ES-I3 (cell line): ENCODE measurements around the gene ASPSCR1.

Source experiments
- H3K36me3 ChIP-seq: 2 replicates; pipeline ENCODE4 v1.6.1; 2013; ENCODE audit warnings: mild to moderate bottlenecking, low read length, control low read depth, moderate library complexity; ENCODE audit not compliant: insufficient read depth
- H3K4me1 ChIP-seq: 2 replicates; pipeline ENCODE4 v1.6.1; 2013; ENCODE audit warnings: mild to moderate bottlenecking, control low read depth, low read length; ENCODE audit not compliant: insufficient read depth
- H3K9ac ChIP-seq: 2 replicates; pipeline ENCODE4 v1.6.1; 2013; ENCODE audit warnings: low read depth, mild to moderate bottlenecking, low read length, moderate library complexity
- H3K9me3 ChIP-seq: 2 replicates; pipeline ENCODE4 v1.6.1; 2013; ENCODE audit warnings: mild to moderate bottlenecking, low read length, moderate library complexity; ENCODE audit not compliant: control insufficient read depth, insufficient read depth

Gene ASPSCR1, protein sequence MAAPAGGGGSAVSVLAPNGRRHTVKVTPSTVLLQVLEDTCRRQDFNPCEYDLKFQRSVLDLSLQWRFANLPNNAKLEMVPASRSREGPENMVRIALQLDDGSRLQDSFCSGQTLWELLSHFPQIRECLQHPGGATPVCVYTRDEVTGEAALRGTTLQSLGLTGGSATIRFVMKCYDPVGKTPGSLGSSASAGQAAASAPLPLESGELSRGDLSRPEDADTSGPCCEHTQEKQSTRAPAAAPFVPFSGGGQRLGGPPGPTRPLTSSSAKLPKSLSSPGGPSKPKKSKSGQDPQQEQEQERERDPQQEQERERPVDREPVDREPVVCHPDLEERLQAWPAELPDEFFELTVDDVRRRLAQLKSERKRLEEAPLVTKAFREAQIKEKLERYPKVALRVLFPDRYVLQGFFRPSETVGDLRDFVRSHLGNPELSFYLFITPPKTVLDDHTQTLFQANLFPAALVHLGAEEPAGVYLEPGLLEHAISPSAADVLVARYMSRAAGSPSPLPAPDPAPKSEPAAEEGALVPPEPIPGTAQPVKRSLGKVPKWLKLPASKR

DNA sequence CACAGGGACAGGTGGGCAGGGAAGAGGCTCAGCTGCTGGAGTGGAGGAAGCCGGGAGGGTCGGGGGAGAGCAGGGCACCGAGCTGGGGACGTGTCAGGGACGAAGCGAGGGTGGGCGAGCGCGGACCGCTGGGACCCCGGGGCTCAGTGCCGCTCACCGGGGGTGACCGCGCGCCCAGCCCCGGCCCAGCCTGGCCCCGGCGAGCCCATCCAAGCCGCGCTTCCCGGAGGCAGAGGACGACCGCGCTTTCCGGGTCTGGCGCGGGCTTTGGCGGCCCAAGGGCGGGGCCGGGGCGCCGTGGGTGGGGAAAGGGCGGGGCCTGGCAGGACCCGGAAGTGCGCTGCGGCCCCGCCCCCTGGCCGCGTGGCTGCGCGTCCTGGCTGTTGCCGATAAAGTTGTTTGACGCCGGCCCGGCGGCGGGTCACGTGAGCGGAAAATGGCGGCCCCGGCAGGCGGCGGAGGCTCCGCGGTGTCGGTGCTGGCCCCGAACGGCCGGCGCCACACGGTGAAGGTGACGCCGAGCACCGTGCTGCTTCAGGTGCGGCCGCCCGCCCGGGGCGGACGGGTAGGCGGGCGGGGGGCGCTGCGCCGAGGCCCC lies at the start of gene ASPSCR1:
TSS of gene ASPSCR1 (plus strand) at position 419 of the 598 bp plus-strand sequence. CDS start at position 437, 18 bp downstream.
- H3K4me1 ChIP-seq, result no peaks in the 10 kb centered on the region; the same call in 1 of the 2 replicates
- H3K36me3 ChIP-seq, result no peaks in the 10 kb centered on the region
- 0 out of 2 replicates have a peak, but pooled peaks cover 2% of the 10 kb centered on the region for H3K9me3 ChIP-seq
- peak within 1 kb of the TSS; percentile 75 for H3K9ac ChIP-seq

DNA sequence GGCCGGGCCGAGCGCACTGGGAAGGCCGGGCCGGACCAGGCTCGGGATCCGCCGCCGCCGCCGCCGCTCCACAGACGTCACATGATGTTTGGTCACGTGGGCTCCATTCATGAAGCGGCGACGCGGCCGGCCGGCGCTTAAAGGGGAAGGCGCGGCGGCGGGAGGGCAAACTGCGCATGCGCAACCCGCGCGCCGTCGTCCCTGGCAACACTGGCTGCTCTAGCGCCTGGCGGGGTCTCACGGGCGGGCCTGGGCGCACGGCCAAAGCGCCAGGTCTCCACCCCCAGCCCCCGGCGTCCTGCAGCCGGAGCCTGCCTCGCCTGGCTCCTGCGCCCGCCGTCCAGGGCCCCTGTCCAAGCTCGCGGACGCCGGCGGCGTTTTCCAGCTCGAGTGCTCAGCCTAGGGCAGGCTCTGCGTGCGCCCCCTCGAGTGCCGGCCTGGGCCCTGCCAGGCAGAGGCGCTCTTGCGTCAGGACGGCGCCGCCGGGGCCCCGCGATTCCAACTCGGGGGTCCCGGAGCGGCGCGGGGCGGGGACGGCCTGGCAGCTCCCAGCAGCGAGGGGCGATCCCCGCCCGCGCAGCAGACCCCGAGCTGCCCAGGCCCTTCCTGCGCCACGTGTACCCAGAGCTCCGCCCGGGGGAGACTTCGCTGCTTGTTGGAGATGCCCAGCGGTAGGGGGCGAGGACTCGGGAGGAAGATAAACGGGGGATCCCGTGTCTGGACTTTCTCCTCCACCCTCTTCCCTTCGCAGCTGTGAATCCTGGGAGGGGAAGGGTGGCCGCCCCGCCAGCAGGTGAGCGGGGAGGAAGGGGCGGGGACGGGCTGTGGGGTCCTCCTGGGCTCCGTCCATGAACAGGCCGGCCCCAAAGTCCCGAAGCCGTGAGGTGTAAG lies 49.5 kb upstream of the ASPSCR1 start, which contains the start of gene MAFG:
TSS of gene MAFG (minus strand) at position 83 of the 891 bp plus-strand sequence. CDS start 4,550 bp downstream, outside the sequence.
- no peaks in the 10 kb centered on the region for H3K36me3 ChIP-seq
- H3K4me1 ChIP-seq, result peaks cover 24% of the 10 kb centered on the region; the same call in 1 of the 2 replicates
- peak within 1 kb of the TSS; percentile 78 for H3K9ac ChIP-seq
- no peaks in the 10 kb centered on the region for H3K9me3 ChIP-seq

DNA sequence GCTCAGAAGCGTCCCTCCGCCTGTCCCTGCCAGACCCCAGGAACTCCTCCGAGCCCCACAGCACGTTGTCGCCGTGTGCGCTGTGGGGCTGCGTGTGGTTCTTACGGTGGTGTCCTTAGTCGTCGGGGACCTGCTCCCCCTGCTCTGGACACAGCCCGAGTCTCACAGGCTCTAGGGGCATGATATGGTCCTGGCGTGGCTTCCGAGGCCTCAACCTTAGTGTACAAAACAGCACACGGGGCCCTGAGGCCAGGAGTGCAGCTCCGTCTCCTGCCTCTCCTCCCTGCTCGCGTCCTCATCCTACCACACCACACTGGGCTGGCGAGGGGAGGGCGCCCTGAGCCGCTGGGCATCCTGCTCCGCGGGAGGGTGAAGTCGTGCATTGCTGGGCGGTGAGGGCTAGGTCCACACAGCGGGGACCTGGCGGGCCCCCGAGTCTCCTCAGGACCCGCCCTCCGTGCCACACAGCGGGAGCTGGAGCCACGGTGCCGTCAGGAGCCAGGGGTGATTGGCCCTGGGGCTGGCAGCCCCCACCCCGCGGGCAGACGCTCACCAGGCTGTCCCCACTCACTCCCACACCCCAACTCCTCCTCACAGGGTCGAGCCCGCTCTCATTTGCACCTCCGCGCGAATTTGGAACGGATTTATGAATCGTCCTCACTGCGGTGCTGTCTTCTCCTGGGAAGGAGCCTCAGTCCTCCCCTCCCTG lies 48.7 kb upstream of the ASPSCR1 start:
- Histone ChIP-seq H3K36me3 (no peaks in the 10 kb centered on the region), H3K9ac (peak overlapping the region; percentile 78), H3K9me3 (no peaks in the 10 kb centered on the region), H3K4me1 (peaks cover 21% of the 10 kb centered on the region; the same call in 1 of the 2 replicates)

DNA sequence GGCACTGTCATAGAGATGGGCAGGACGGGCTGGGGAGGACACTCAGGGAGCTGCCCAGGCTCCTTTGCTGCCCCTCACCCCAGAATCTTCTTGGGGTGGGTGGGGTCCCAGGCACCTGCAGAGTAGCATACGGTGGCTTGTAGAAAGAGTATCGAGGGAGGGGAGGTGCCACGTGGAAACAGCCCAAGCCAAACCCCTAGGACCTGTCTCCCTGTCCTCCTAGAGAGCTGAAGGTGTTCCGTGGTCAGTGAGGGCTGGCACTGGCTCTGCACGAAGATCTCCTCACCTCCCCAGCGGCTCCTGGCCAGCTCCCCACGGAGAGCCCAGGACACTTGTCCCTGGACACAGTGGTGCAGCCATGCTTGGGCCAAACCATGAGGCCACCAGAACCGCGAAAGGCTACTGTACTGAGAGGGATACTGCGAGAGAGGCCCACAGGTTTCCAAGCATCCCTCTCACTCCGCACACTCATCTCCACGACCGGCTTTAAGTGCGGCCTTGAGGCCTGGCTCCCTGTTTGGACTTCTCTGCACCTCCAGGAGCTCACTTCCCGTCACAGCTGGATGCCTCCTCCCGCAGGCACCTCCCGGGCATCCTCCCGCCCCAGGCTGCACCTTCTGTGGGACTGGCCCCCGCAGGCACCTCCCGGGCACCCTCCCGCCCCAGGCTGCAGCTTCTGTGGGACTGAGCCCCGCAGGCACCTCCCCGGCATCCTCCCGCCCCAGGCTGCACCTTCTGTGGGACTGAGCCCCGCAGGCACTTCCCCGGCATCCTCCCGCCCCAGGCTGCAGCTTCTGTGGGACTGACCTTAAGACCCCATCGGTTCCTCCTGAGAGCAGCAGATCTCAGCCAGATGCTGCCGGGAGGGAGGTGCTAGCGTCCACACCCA lies 47.9 kb upstream of the ASPSCR1 start:
- H3K4me1 ChIP-seq, result peaks cover 13% of the 10 kb centered on the region; the same call in 1 of the 2 replicates
- no peaks in the 10 kb centered on the region for H3K9me3 ChIP-seq
- no peaks in the 10 kb centered on the region for H3K36me3 ChIP-seq
- H3K9ac ChIP-seq, result no peak overlapping the region

DNA sequence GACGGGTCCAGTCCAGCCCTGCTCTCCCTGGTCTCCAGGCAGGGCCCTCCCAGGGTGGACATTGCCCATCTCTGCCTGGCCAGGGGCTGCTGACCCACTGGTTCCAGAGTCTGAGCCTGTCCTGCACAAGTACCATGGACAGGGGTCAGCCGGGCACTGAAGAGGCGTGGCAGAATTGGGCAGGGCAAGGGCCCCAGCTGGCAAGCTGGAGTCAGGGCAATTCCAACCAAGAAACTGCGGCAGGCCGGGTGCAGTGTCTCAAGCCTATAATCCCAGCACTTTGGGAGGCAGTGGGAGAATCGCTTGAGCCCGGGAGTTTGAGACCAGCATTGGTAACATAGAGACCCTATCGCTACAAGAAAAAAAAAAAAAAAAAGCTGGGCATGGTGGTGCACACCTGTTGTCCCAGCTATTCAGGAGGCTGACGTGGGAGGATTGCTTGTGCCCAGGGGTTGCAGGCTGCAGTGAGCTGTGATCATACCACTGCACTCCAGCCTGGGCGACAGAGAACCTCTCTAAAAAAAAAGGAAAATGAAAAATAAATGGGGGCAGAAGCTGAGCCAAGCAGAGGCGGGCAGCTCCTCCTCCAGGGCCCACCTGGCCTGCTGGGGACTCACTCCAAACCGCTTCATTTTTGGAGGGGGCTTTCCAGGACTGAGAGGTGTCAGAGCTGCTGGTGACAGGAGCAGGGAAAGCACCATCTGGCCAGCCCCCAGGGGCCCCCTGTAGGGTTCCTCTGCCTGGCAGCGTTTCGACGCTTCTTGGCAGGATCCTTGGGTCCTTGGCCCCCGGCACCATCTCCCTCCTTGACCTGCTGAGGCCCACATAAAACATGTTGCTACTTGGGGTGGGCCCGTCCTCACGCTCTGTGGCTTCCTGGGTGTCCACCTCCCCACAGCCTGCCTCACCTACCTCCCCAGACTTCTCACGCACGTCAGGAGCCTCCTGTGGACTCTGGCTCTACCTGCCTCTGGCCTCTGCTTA lies 47.0 kb upstream of the ASPSCR1 start:
- no peaks in the 10 kb centered on the region for H3K9me3 ChIP-seq
- peaks cover 4% of the 10 kb centered on the region; the same call in 1 of the 2 replicates for H3K4me1 ChIP-seq
- no peak overlapping the region for H3K9ac ChIP-seq
- H3K36me3 ChIP-seq, result no peaks in the 10 kb centered on the region

DNA sequence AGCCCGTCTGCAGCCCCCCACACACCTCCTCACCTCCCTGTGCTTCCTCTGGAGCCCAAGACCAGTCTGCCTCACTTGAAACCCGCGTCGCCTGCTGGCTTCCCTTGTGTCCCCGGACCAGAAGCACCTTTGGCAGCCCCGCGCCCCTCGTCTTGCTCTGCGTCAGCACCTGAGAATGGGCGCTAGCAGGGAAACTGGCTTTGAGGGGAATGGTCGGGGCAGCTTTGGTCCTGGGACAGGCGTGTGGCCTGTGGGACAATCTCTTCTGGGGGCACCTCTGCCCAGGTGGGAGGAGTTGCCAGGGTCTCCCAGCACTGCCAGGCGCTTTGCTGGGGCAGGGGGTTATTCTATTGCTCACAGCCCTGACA lies 46.3 kb upstream of the ASPSCR1 start:
- no peaks in the 10 kb centered on the region for H3K9me3 ChIP-seq
- H3K36me3 ChIP-seq, result no peaks in the 10 kb centered on the region
- H3K4me1 ChIP-seq, result peaks cover under 1% of the 10 kb centered on the region; the same call in 1 of the 2 replicates
- H3K9ac ChIP-seq, result no peak overlapping the region

DNA sequence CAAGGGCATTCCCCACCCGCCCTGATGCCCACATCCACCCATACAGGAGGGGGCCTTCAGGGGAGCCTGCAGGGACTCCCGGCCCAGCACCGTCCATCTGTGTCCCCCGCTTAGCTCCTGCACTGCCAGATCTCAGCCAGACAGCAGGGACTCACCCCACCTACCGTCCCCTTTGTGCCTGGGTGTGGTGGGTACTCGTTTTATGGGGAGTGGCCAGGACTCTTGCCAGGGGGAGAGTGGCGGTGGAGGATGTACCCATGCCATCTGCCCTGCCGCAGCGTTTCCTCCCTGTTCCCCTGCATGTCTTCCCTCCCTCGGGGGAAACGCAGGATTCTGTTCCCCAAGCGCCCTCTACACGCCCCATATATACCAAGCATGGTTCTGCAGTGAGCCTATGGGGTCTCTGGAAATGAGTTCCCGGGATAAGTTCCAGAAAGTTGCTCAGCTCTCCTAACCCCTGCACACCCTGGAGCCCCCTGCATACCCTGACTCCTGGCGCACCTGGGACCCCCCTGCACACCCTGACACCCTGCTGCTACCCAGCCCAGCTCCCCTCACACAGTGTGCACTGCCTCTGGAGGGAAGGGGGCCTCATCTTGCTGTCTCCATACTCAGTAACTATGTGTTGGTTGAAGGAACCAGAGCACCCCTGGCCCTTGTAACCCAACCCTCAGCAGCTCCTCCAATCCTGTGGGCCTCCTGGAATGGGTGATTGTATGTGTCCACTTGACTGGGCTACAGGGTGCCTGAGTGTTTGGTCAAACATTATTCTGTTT lies 45.7 kb upstream of the ASPSCR1 start:
- no peaks in the 10 kb centered on the region; the same call in 1 of the 2 replicates for H3K4me1 ChIP-seq
- H3K9ac ChIP-seq, result no peak overlapping the region
- no peaks in the 10 kb centered on the region for H3K9me3 ChIP-seq
- H3K36me3 ChIP-seq, result no peaks in the 10 kb centered on the region

DNA sequence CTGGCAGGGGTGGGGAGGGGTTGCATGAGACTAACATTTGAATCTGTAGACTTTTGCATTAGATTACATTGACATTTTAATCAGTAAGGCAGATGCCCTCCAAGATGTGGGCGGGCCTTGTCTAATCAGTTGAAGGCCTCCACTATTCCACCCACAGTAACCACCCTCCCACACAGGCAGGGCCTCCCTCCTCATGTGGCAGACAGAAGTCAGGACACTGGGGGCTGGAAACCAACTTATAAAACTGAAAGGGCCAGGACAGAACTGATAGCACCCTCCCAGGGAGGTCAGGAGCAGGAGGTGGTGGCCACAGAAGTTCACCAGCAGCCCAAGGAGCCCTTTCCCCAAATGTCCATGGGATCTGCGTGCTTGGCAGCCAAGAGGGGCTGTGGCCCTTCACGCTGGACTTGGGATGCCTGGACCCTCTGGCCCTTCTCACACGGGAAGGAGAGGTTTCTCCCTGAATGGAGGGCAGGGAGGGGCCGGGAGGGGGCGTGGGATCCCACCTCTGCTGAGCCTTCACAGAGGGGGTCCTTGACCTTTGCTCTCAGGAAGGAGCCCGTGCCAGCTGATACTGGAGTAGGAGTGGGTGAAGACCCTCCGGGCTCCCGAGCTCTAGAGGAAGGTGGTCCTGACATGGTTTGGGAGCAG lies 45.0 kb upstream of the ASPSCR1 start:
- Histone ChIP-seq H3K9ac (no peak overlapping the region), H3K36me3 (no peaks in the 10 kb centered on the region), H3K9me3 (no peaks in the 10 kb centered on the region), H3K4me1 (no peaks in the 10 kb centered on the region; the same call in 1 of the 2 replicates)

DNA sequence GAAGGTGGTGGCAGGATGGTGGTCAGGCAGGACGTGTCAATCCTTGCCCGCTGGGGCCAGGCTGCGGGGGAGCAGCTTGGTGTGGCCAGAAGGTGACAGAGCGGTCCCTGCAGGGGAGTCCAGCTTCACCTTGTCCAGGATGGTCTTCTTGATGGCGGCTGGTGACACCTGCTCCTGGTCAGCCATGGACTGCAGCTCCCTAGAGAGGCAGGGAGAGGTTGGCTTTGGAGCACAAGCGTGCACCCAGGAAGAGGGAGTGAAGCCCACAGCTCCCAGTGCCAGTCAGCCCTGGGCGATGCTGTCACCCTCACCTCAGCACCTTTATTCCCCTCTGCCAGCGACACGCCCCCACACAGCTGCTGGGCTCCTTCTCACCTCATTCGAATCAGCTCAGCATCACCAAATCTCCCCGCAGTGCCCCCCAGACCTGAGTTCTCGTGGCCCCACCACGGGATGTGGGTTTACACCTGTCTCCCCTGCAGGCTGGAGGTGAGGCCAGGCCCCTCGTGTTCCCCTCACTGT lies 44.2 kb upstream of the ASPSCR1 start:
- Histone ChIP-seq H3K9ac (no peak overlapping the region), H3K9me3 (no peaks in the 10 kb centered on the region), H3K4me1 (no peaks in the 10 kb centered on the region; the same call in 1 of the 2 replicates), H3K36me3 (no peaks in the 10 kb centered on the region)

DNA sequence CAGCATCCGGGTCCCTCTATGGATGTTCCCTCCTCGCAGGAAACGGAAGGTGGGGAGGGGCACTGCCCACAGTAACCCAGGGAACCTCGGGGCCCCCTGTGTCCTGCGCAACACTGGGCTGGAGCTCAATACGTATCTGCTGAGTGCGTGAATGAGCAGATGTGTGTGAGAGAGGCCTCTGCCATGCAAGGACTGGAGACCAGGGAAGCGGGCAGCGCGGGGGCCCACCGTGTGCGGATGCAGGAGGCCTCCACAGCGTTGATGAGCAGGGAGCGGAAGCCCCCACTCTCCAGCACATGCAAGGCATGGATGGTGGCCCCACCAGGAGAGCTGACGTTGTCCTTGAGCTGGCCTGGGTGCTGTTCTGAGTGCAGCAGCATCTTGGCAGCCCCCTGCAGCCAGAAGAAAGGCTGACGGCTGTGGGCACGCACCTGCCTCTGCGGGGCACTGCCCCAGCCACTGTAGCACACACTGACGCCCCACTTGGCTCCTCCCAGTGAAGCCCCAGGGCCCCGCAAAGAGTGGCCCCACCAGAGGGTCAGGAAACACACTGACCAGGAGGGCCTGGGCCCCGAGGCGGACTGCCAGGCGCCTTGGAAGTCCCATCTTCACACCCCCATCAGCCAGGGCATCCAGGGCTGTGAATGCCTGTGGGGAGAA lies 43.2 kb upstream of the ASPSCR1 start:
- no peaks in the 10 kb centered on the region for H3K4me1 ChIP-seq
- no peak overlapping the region for H3K9ac ChIP-seq
- H3K9me3 ChIP-seq, result no peaks in the 10 kb centered on the region
- H3K36me3 ChIP-seq, result no peaks in the 10 kb centered on the region
